Measurements from ENCODE around the gene ANKDD1A. TPM values are rescaled to one million over a fixed set of nuclear protein-coding genes. Genes with fewer than 3 reads are reported as not detected.

Gene ANKDD1A
- total RNA-seq, 1 experiment from 2014 or later: 2.2 TPM

GRCh38 chr15:64989416-64990167 is 77.9 kb downstream of the ANKDD1A start, which contains the start of gene SPG21:
SPG21 (minus strand) TSS chr15:64989914; CDS start chr15:64983569, 6,345 bp downstream.
- in situ Hi-C loops (cut with HindIII; ENCODE audit: low pct_unique_long_range_greater_than_20kb, low sequenced_read_pairs): no loop called here
- peak; percentile 96 for DNase-seq (ENCODE audit: low read depth)

- DNase-seq (ENCODE audit: low read depth): no peak
- in situ Hi-C loops (cut with HindIII; ENCODE audit: low pct_unique_long_range_greater_than_20kb, low sequenced_read_pairs): no loop called here
These were observed 78.4 kb downstream of the ANKDD1A start for GRCh38 chr15:64990168-64990470.

GRCh38 chr15:64991536-64992135 is 79.9 kb downstream of the ANKDD1A start:
- in situ Hi-C loops (cut with HindIII; ENCODE audit: low pct_unique_long_range_greater_than_20kb, low sequenced_read_pairs): no loop called here

GRCh38 chr15:64993290-64993689 is 81.6 kb downstream of the ANKDD1A start:
- in situ Hi-C loops (cut with HindIII; ENCODE audit: low pct_unique_long_range_greater_than_20kb, low sequenced_read_pairs): no loop called here
- no peak for DNase-seq (ENCODE audit: low read depth)

More at GRCh38 chr15:64991536-64992135, 79.9 kb downstream of the ANKDD1A start:
- no peak for DNase-seq (ENCODE audit: low read depth)

- in situ Hi-C loops (cut with HindIII; ENCODE audit: low pct_unique_long_range_greater_than_20kb, low sequenced_read_pairs): no loop called here
- no peak for DNase-seq (ENCODE audit: low read depth)
These were observed 85.4 kb downstream of the ANKDD1A start for GRCh38 chr15:64997066-64997465.

GRCh38 chr15:64997745-64998375 is 86.2 kb downstream of the ANKDD1A start:
- in situ Hi-C loops (cut with HindIII; ENCODE audit: low pct_unique_long_range_greater_than_20kb, low sequenced_read_pairs): no loop called here
- no peak for DNase-seq (ENCODE audit: low read depth)

- no peak for DNase-seq (ENCODE audit: low read depth)
- in situ Hi-C loops (cut with HindIII; ENCODE audit: low pct_unique_long_range_greater_than_20kb, low sequenced_read_pairs): no loop called here
These were observed 93.3 kb downstream of the ANKDD1A start for GRCh38 chr15:65004993-65005392.

GRCh38 chr15:65006876-65007275 is 95.2 kb downstream of the ANKDD1A start:
- DNase-seq (ENCODE audit: low read depth): no peak
- in situ Hi-C loops (cut with HindIII; ENCODE audit: low pct_unique_long_range_greater_than_20kb, low sequenced_read_pairs): no loop called here

Other genes with a start within 250 kb of the ANKDD1A start
- not detected in 2 replicates for gene RBPMS2, start 136.3 kb upstream of the ANKDD1A start, total RNA-seq (2014; rRNA removed; shearing (Covaris generic); ENCODE audit: low replicate concordance)
- gene PIF1, start 86.3 kb upstream of the ANKDD1A start, total RNA-seq (2014; rRNA removed; shearing (Covaris generic); ENCODE audit: low replicate concordance): 13.6 and 17.0 TPM in 2 replicates
- gene PLEKHO2, start 70.0 kb upstream of the ANKDD1A start, total RNA-seq (2014; rRNA removed; shearing (Covaris generic); ENCODE audit: low replicate concordance): 4.1 and 10.4 TPM in 2 replicates
- 74.7 and 93.8 TPM in 2 replicates for gene SPG21, start 78.0 kb downstream of the ANKDD1A start, total RNA-seq (2014; rRNA removed; shearing (Covaris generic); ENCODE audit: low replicate concordance)
- 23.6 and 28.2 TPM in 2 replicates for gene MTFMT, start 117.7 kb downstream of the ANKDD1A start, total RNA-seq (2014; rRNA removed; shearing (Covaris generic); ENCODE audit: low replicate concordance)
- gene SLC51B, start 133.5 kb downstream of the ANKDD1A start, total RNA-seq (2014; rRNA removed; shearing (Covaris generic); ENCODE audit: low replicate concordance): not detected in 2 replicates
- gene RASL12, start 156.1 kb downstream of the ANKDD1A start, total RNA-seq (2014; rRNA removed; shearing (Covaris generic); ENCODE audit: low replicate concordance): not detected in 2 replicates
- gene KBTBD13, start 164.8 kb downstream of the ANKDD1A start, total RNA-seq (2014; rRNA removed; shearing (Covaris generic); ENCODE audit: low replicate concordance): not detected in 2 replicates
- gene UBAP1L, start 203.3 kb downstream of the ANKDD1A start, total RNA-seq (2014; rRNA removed; shearing (Covaris generic); ENCODE audit: low replicate concordance): not detected in 2 replicates
- 28.6 and 30.4 TPM in 2 replicates for gene PDCD7, start 221.9 kb downstream of the ANKDD1A start, total RNA-seq (2014; rRNA removed; shearing (Covaris generic); ENCODE audit: low replicate concordance)

All from Caki2 (cell line).